AG09319 (cell line): ENCODE data around the gene CAMTA1.

Experiments used
- DNase-seq: peaks from one replicate; pipeline ENCODE4 v3.0.0-alpha.2; 2010; ENCODE audit warnings: low read depth; ENCODE audit errors: extremely low read depth
- CTCF ChIP-seq: IDR thresholded peaks from 2 replicates; pipeline ENCODE4 v1.5.1; 2011; ENCODE audit warnings: low read depth, mild to moderate bottlenecking, inconsistent platforms, low read length, moderate library complexity

The CAMTA1 gene

DNA sequence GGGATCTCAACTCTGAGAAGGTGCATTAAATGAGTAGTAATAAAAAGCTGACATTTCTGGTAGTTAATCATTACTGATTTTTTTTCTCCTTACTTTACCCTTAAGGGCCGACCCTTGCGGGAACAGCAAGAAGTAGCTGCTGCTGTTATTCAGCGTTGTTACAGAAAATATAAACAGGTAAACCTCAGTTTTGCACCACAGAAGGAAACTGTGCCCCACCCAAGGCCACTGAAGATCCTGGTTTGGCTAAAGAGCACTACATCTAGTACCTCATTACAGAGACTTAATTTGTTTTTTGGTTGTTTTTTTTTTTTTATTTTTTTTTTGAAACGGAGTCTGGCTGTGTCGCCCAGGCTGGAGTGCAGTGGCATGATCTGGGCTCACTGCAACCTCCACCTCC lies 962.4 kb downstream of the CAMTA1 start:
- no peak for TF ChIP-seq CTCF
- DNase-seq = no peak

DNA sequence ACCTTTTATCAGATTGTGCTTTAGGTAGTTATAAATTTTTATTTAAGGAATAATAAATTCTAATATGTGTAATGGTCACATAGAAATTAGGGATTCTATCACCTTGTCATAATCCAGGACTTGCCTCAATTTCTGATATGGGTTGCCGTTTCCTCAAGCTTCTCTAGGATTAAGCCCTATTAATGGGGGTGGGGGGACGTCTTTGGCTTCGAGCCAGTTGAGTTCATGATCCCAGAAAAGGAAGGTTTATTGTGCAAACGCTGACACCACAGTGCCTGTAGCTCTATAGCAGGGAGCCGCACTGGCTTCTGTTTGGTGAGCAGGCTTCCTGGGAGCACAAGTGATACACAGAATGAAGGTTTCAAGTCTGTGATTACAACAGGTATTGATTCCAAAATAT lies 963.9 kb downstream of the CAMTA1 start:
- no peak for TF ChIP-seq CTCF
- DNase-seq = no peak

DNA sequence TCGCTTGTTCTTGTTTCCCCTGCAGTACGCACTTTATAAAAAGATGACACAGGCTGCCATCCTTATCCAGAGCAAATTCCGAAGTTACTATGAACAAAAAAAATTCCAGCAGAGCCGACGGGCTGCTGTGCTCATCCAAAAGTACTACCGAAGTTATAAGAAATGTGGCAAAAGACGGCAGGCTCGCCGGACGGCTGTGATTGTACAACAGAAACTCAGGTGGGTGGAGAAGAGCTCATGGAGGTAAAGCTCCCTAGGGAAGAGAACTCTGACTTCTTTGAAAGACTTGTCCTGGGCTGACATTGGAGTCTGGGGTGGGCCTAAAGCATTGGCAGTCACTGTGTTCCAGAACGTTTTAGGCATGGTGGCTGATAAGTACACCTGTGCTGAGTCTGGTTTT lies 965.9 kb downstream of the CAMTA1 start:
- no peak for TF ChIP-seq CTCF

GRCh38 chr1:7752512-7753417 lies 967.5 kb downstream of the CAMTA1 start:
- TF ChIP-seq CTCF = peak; percentile 73
- peak; percentile 41 for DNase-seq

More for the DNA sequence above, 965.9 kb downstream of the CAMTA1 start:
- DNase-seq = no peak

DNA sequence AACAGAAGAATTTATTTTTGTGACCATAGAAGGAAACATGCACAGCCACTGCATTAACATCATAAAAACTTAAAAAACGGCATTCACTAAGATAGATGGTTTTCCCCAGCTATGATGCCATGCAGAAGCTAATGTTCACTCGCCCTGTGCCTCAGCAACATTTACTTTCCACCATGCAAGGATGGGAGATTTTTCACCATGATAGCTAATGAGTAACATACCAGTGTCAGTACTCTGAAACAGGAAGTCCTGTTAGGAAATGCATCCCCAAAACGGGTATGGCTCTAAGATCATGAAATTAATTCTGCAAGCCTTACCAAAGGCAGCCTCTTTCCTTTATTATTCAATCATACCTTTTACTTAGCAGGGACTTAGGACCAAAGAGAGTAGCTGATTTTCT lies 968.4 kb downstream of the CAMTA1 start:
- TF ChIP-seq CTCF = no peak
- DNase-seq = no peak

DNA sequence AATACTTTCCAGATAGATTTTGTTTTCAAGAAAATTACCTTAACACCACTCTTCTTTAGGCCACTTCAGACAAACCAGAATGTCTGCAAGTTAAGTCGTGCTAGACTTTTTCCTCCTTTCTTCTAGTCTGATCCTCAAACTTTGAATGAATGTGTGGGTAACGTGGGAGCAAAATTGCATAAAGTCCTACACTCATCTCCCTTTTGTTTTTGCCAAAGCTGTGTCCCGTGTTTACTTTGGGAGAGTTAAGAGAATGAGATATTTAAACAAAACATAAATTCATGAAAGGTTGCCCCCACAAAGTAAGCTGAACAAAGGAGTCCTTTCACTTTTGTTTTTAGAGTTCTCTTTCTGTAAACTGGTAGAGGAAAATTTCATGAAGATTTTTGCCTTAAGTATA lies 969.0 kb downstream of the CAMTA1 start:
- TF ChIP-seq CTCF = no peak
- no peak for DNase-seq

- DNase-seq = no peak
- TF ChIP-seq CTCF = peak; percentile 32
Measured at GRCh38 chr1:7755448-7755847, 970.2 kb downstream of the CAMTA1 start.
